ENCODE results near the gene SPOCK3. TPM values are rescaled to one million over a fixed set of nuclear protein-coding genes. Genes with fewer than 3 reads are reported as not detected.
A peak's percentile ranks its signal among the peaks of the same experiment; 100 is the strongest.

Gene SPOCK3
- total RNA-seq (under 1 TPM; 0.08 to 0.42 TPM), polyA plus RNA-seq (under 1 TPM; 0.23 to 0.25 TPM)

DNA sequence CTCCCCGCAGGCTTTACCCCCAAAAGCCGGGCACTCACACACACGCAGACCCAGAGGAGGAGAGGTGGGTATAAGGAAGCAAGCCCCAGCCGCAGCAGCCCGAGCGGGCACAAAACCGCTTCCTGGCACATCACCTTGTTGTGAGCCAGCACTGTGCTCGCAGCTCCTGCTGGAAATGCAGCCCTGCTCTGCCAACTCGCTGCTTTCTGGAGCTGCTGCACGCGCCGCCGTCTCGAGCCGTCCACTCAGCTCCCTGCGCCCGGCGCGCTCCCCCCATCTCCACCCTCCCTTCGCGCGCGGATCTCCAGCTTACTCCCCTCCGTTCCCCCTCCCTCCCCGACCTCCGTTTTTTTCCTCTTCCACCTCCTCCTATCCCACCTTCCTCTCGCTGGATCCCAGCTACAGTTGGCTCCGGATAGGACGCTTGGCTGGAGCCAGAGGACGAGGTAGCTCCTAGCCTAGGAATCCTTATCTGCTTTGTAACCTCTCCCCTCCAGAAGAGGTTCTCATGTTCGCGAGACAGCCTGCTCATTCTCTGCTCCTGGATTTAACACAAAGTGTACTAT is at the start of gene SPOCK3:
SPOCK3 (minus strand) TSS at position 179 of the 566 bp plus-strand sequence.
- H3K9ac ChIP-seq (ENCODE audit: low read depth in 1 of 2, low read length in 2 of 2): no peak within 1 kb of the TSS
- H3K9me3 ChIP-seq (ENCODE audit: control insufficient read depth in 4 of 4, low read length in 3 of 4): no peaks in the 10 kb centered on the region
- WGBS: 2% methylated on average over 32 of the region's 32 CpGs
- H3K4me3 ChIP-seq (ENCODE audit: low read depth in 1 of 3, low read length in 3 of 3): peak within 1 kb of the TSS; percentile 29 to 55 (median 42)
- peaks cover 0 to 4% (median 4%) of the 10 kb centered on the region in 4 donors for H3K27me3 ChIP-seq (ENCODE audit: control insufficient read depth in 4 of 4, insufficient read depth in 4 of 4, low read length in 3 of 4)
- peaks cover 4 to 14% (median 13%) of the 10 kb centered on the region in 4 donors for H3K4me1 ChIP-seq (ENCODE audit: control insufficient read depth in 4 of 4, insufficient read depth in 4 of 4, low read length in 3 of 4)
- H3K36me3 ChIP-seq (ENCODE audit: control insufficient read depth in 4 of 4, insufficient read depth in 3 of 4, low read depth in 1 of 4, low read length in 3 of 4): no peaks in the 10 kb centered on the region
- peak; percentile 34 for DNase-seq (ENCODE audit: low spot score)
- no peak within 1 kb of the TSS for H3K27ac ChIP-seq (ENCODE audit: low read depth in 1 of 2, low read length in 2 of 2)
- TF ChIP-seq, protein P1, sequence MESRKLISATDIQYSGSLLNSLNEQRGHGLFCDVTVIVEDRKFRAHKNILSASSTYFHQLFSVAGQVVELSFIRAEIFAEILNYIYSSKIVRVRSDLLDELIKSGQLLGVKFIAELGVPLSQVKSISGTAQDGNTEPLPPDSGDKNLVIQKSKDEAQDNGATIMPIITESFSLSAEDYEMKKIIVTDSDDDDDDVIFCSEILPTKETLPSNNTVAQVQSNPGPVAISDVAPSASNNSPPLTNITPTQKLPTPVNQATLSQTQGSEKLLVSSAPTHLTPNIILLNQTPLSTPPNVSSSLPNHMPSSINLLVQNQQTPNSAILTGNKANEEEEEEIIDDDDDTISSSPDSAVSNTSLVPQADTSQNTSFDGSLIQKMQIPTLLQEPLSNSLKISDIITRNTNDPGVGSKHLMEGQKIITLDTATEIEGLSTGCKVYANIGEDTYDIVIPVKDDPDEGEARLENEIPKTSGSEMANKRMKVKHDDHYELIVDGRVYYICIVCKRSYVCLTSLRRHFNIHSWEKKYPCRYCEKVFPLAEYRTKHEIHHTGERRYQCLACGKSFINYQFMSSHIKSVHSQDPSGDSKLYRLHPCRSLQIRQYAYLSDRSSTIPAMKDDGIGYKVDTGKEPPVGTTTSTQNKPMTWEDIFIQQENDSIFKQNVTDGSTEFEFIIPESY (IDR thresholded peaks at IDR 0.05): no peak
- TF ChIP-seq, protein P2, sequence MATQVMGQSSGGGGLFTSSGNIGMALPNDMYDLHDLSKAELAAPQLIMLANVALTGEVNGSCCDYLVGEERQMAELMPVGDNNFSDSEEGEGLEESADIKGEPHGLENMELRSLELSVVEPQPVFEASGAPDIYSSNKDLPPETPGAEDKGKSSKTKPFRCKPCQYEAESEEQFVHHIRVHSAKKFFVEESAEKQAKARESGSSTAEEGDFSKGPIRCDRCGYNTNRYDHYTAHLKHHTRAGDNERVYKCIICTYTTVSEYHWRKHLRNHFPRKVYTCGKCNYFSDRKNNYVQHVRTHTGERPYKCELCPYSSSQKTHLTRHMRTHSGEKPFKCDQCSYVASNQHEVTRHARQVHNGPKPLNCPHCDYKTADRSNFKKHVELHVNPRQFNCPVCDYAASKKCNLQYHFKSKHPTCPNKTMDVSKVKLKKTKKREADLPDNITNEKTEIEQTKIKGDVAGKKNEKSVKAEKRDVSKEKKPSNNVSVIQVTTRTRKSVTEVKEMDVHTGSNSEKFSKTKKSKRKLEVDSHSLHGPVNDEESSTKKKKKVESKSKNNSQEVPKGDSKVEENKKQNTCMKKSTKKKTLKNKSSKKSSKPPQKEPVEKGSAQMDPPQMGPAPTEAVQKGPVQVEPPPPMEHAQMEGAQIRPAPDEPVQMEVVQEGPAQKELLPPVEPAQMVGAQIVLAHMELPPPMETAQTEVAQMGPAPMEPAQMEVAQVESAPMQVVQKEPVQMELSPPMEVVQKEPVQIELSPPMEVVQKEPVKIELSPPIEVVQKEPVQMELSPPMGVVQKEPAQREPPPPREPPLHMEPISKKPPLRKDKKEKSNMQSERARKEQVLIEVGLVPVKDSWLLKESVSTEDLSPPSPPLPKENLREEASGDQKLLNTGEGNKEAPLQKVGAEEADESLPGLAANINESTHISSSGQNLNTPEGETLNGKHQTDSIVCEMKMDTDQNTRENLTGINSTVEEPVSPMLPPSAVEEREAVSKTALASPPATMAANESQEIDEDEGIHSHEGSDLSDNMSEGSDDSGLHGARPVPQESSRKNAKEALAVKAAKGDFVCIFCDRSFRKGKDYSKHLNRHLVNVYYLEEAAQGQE (IDR thresholded peaks at IDR 0.05): no peak
- no peak for TF ChIP-seq SP1 (IDR thresholded peaks at IDR 0.05)
- TF ChIP-seq RXRA (IDR thresholded peaks at IDR 0.05): no peak
- TF ChIP-seq, protein P3, sequence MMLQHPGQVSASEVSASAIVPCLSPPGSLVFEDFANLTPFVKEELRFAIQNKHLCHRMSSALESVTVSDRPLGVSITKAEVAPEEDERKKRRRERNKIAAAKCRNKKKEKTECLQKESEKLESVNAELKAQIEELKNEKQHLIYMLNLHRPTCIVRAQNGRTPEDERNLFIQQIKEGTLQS (IDR thresholded peaks at IDR 0.05): no peak
- TF ChIP-seq YY1 (IDR thresholded peaks at IDR 0.05): no peak
- TF ChIP-seq TAF1 (conservative IDR thresholded peaks at IDR 0.05): no peak
- no peak for TF ChIP-seq HNF4A (conservative IDR thresholded peaks at IDR 0.05)
- TF ChIP-seq NR2F2 (IDR thresholded peaks at IDR 0.05): no peak
- TF ChIP-seq EGR1 (IDR thresholded peaks at IDR 0.05; ENCODE audit: low read depth in 2 of 2): no peak
- TF ChIP-seq GABPA (IDR thresholded peaks at IDR 0.05 in 1 of 2, conservative IDR thresholded peaks at IDR 0.05 in 1 of 2): no peak
- no peak for TF ChIP-seq FOXA2 (IDR thresholded peaks at IDR 0.05)
- TF ChIP-seq, protein P4, sequence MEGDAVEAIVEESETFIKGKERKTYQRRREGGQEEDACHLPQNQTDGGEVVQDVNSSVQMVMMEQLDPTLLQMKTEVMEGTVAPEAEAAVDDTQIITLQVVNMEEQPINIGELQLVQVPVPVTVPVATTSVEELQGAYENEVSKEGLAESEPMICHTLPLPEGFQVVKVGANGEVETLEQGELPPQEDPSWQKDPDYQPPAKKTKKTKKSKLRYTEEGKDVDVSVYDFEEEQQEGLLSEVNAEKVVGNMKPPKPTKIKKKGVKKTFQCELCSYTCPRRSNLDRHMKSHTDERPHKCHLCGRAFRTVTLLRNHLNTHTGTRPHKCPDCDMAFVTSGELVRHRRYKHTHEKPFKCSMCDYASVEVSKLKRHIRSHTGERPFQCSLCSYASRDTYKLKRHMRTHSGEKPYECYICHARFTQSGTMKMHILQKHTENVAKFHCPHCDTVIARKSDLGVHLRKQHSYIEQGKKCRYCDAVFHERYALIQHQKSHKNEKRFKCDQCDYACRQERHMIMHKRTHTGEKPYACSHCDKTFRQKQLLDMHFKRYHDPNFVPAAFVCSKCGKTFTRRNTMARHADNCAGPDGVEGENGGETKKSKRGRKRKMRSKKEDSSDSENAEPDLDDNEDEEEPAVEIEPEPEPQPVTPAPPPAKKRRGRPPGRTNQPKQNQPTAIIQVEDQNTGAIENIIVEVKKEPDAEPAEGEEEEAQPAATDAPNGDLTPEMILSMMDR (IDR thresholded peaks at IDR 0.05; ENCODE audit: low read depth, low read length, missing input control): no peak
- no peak for TF ChIP-seq HNF4G (IDR thresholded peaks at IDR 0.05)
- no peak for TF ChIP-seq JUND (IDR thresholded peaks at IDR 0.05)
- no peak for TF ChIP-seq RAD21 (IDR thresholded peaks at IDR 0.05)
- TF ChIP-seq, protein P5, sequence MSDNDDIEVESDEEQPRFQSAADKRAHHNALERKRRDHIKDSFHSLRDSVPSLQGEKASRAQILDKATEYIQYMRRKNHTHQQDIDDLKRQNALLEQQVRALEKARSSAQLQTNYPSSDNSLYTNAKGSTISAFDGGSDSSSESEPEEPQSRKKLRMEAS (IDR thresholded peaks at IDR 0.05): no peak
- TF ChIP-seq FOXA1 (IDR thresholded peaks at IDR 0.05): no peak

All from liver (tissue), 9 donors.